Measurements from ENCODE around the gene CD82.

DNA sequence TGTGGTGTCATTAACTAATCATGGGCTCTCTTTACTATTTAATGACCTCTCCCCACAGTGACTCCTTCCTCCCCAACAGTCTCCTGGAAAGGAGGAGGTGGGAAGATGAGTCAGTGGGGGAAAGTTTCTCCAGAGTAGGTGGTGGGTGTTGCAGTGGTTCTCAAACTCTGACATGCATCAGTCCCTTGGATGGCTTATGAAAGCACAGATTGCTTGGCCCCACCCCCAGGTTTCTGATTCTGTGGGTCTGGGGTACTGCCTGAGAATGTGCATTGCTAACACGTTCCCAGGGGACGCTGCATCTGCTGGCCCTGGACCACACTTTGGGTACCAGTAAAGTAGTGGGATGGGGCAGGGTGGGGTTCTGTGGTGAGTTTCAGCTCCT is 9.8 kb downstream of the CD82 start:
- TF ChIP-seq EZH2 (IDR thresholded peaks at IDR 0.05) (no peak), POLR2AphosphoS5 (IDR thresholded peaks at IDR 0.05; ENCODE audit: borderline replicate concordance, low read depth, low read length) (no peak), FOXP2 (optimal IDR thresholded peaks at IDR 0.05; ENCODE audit: control extremely low read depth, extremely low read length, insufficient read depth) (no peak)

All from SK-N-MC (cell line).